ENCODE measurements around the gene SEMA3A.
"Not testable (repeated sequence)": the region's sequence is repeated elsewhere in the genome, so short reads cannot be mapped to it uniquely, and the experiment has no call there.

SEMA3A gene

DNA sequence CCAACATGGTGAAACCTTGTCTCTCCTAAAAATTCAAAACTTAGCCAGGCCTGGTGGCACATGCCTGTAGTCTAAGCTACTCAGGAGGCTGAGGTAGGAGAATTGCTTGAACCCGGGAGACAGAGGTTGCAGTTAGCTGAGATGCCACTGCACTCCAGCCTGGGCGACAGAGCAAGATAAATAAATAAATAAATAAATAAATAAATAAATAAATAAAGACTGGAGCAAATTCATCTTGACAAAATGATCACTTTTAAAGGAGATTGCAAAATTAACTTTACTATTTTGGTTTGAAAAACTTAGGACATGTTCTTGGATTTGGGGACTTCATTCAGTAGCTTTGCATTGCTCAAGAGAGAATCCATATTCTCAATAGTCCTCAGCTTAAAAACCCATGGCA lies 137.0 kb downstream of the SEMA3A start:
- Histone ChIP-seq H3K4me1 (ENCODE audit: control insufficient read depth, insufficient read depth, low read length) (no peaks in the 10 kb centered on the region), H3K36me3 (ENCODE audit: control insufficient read depth, insufficient read depth, low read length) (no peaks in the 10 kb centered on the region), H3K27me3 (ENCODE audit: control insufficient read depth, insufficient read depth, low read length, poor library complexity, severe bottlenecking) (no peaks in the 10 kb centered on the region), H3K4me3 (ENCODE audit: insufficient read depth, low read depth, low read length) (no peak overlapping the region), H3K27ac (ENCODE audit: insufficient read depth, low read depth, low read length, poor library complexity, severe bottlenecking) (no peak overlapping the region), H3K9me3 (ENCODE audit: control insufficient read depth, low read length) (no peaks in the 10 kb centered on the region)
- WGBS, 2 experiments = 100% methylated on average over 1 to 2 of the region's 2 CpGs

- Histone ChIP-seq H3K27ac (ENCODE audit: insufficient read depth, low read depth, low read length, poor library complexity, severe bottlenecking) (no peak overlapping the region), H3K4me1 (ENCODE audit: control insufficient read depth, insufficient read depth, low read length) (no peaks in the 10 kb centered on the region), H3K4me3 (ENCODE audit: insufficient read depth, low read depth, low read length) (no peak overlapping the region), H3K9me3 (ENCODE audit: control insufficient read depth, low read length) (no peaks in the 10 kb centered on the region), H3K27me3 (ENCODE audit: control insufficient read depth, insufficient read depth, low read length, poor library complexity, severe bottlenecking) (no peaks in the 10 kb centered on the region), H3K36me3 (ENCODE audit: control insufficient read depth, insufficient read depth, low read length) (no peaks in the 10 kb centered on the region)
- 78 to 98% methylated on average over 1 to 2 of the region's 2 CpGs for WGBS, 2 experiments
These were observed 138.5 kb downstream of the SEMA3A start for GRCh38 chr7:84055904-84056605.

DNA sequence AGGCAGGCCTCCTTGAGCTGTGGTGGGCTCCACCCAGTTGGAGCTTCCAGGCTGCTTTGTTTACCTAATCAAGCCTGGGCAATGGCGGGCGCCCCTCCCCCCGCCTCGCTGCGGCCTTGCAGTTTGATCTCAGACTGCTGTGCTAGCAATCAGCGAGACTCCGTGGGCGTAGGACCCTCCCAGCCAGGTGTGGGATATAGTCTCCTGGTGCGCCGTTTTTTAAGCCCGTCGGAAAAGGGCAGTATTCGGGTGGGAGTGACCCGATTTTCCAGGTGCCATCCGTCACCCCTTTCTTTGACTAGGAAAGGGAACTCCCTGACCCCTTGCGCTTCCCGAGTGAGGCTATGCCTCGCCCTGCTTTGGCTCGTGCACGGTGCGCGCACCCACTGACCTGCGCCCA lies 139.4 kb downstream of the SEMA3A start:
- not testable (repeated sequence) for H3K27me3 ChIP-seq (ENCODE audit: control insufficient read depth, insufficient read depth, low read length, poor library complexity, severe bottlenecking); H3K36me3 ChIP-seq (ENCODE audit: control insufficient read depth, insufficient read depth, low read length); H3K9me3 ChIP-seq (ENCODE audit: control insufficient read depth, low read length); H3K4me1 ChIP-seq (ENCODE audit: control insufficient read depth, insufficient read depth, low read length); H3K4me3 ChIP-seq (ENCODE audit: insufficient read depth, low read depth, low read length); H3K27ac ChIP-seq (ENCODE audit: insufficient read depth, low read depth, low read length, poor library complexity, severe bottlenecking)
- WGBS, 2 experiments = 60 to 68% methylated on average over 23 of the region's 23 CpGs

- Histone ChIP-seq H3K9me3 (ENCODE audit: control insufficient read depth, low read length) (no peaks in the 10 kb centered on the region), H3K27ac (ENCODE audit: insufficient read depth, low read depth, low read length, poor library complexity, severe bottlenecking) (no peak overlapping the region), H3K27me3 (ENCODE audit: control insufficient read depth, insufficient read depth, low read length, poor library complexity, severe bottlenecking) (no peaks in the 10 kb centered on the region), H3K36me3 (ENCODE audit: control insufficient read depth, insufficient read depth, low read length) (no peaks in the 10 kb centered on the region), H3K4me1 (ENCODE audit: control insufficient read depth, insufficient read depth, low read length) (no peaks in the 10 kb centered on the region), H3K4me3 (ENCODE audit: insufficient read depth, low read depth, low read length) (no peak overlapping the region)
These were observed 145.3 kb downstream of the SEMA3A start for GRCh38 chr7:84049071-84049836.

DNA sequence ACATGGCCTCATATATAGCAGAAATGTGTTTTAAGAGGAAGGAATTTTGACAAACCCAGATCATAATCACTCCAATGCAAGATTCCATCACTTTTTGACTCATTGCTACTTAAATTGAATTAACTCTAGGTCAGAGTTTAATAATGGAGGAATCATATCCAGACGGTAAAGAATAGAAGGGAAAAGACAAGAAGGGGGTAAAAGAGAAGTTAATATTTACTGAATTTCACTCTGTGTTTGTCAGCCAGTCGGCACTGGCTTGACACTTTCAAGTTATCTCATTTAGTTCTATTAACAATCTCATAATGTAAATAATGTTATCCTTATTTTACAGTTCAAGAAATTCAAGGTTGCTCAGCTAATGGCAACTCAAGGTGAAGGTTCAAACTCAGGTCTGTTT lies 147.5 kb downstream of the SEMA3A start:
- no peaks in the 10 kb centered on the region for H3K27me3 ChIP-seq (ENCODE audit: control insufficient read depth, insufficient read depth, low read length, poor library complexity, severe bottlenecking)
- 90 to 100% methylated on average over 1 to 2 of the region's 2 CpGs for WGBS, 2 experiments
- no peak overlapping the region for H3K4me3 ChIP-seq (ENCODE audit: insufficient read depth, low read depth, low read length)
- no peaks in the 10 kb centered on the region for H3K9me3 ChIP-seq (ENCODE audit: control insufficient read depth, low read length)
- no peak overlapping the region for H3K27ac ChIP-seq (ENCODE audit: insufficient read depth, low read depth, low read length, poor library complexity, severe bottlenecking)
- peaks cover 12% of the 10 kb centered on the region for H3K4me1 ChIP-seq (ENCODE audit: control insufficient read depth, insufficient read depth, low read length)
- no peaks in the 10 kb centered on the region for H3K36me3 ChIP-seq (ENCODE audit: control insufficient read depth, insufficient read depth, low read length)

DNA sequence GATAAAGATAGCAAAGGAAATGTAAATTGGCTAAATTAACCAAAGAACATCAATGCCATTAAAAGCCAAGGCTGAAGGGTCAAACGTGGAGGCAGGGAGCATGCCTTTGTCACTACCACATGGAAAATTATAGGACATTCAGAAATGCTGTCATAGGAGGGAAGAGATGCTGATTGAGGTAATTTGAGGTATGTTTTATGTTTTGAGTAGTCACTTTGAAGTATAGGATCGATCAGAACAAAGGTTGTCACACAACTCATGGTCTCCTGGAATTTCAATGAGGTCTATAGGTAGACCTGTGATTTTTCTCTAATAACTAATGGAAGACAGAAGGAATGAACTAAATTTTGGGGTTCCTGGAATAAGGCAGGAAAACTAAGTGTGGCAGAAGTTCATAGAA lies 149.8 kb downstream of the SEMA3A start:
- Histone ChIP-seq H3K4me3 (ENCODE audit: insufficient read depth, low read depth, low read length) (no peak overlapping the region), H3K4me1 (ENCODE audit: control insufficient read depth, insufficient read depth, low read length) (peaks cover 22% of the 10 kb centered on the region), H3K36me3 (ENCODE audit: control insufficient read depth, insufficient read depth, low read length) (no peaks in the 10 kb centered on the region), H3K27me3 (ENCODE audit: control insufficient read depth, insufficient read depth, low read length, poor library complexity, severe bottlenecking) (no peaks in the 10 kb centered on the region), H3K27ac (ENCODE audit: insufficient read depth, low read depth, low read length, poor library complexity, severe bottlenecking) (no peak overlapping the region), H3K9me3 (ENCODE audit: control insufficient read depth, low read length) (no peaks in the 10 kb centered on the region)
- 94 to 95% methylated on average over 2 of the region's 2 CpGs for WGBS, 2 experiments

GRCh38 chr7:84043661-84044191 lies 150.9 kb downstream of the SEMA3A start:
- H3K27ac ChIP-seq (ENCODE audit: insufficient read depth, low read depth, low read length, poor library complexity, severe bottlenecking) = no peak overlapping the region
- H3K4me3 ChIP-seq (ENCODE audit: insufficient read depth, low read depth, low read length) = no peak overlapping the region

GRCh38 chr7:84042110-84042539 lies 152.5 kb downstream of the SEMA3A start:
- Histone ChIP-seq H3K4me1 (ENCODE audit: control insufficient read depth, insufficient read depth, low read length) (peaks cover 22% of the 10 kb centered on the region), H3K27ac (ENCODE audit: insufficient read depth, low read depth, low read length, poor library complexity, severe bottlenecking) (peak overlapping the region; percentile 9), H3K9me3 (ENCODE audit: control insufficient read depth, low read length) (no peaks in the 10 kb centered on the region), H3K4me3 (ENCODE audit: insufficient read depth, low read depth, low read length) (no peak overlapping the region), H3K27me3 (ENCODE audit: control insufficient read depth, insufficient read depth, low read length, poor library complexity, severe bottlenecking) (no peaks in the 10 kb centered on the region), H3K36me3 (ENCODE audit: control insufficient read depth, insufficient read depth, low read length) (no peaks in the 10 kb centered on the region)
- 86 to 93% methylated on average over 6 of the region's 7 CpGs for WGBS, 2 experiments

More at GRCh38 chr7:84043661-84044191, 150.9 kb downstream of the SEMA3A start:
- H3K27me3 ChIP-seq (ENCODE audit: control insufficient read depth, insufficient read depth, low read length, poor library complexity, severe bottlenecking) = no peaks in the 10 kb centered on the region
- 90 to 93% methylated on average over 1 of the region's 1 CpG for WGBS, 2 experiments
- H3K36me3 ChIP-seq (ENCODE audit: control insufficient read depth, insufficient read depth, low read length) = no peaks in the 10 kb centered on the region
- peaks cover 22% of the 10 kb centered on the region for H3K4me1 ChIP-seq (ENCODE audit: control insufficient read depth, insufficient read depth, low read length)
- no peaks in the 10 kb centered on the region for H3K9me3 ChIP-seq (ENCODE audit: control insufficient read depth, low read length)

DNA sequence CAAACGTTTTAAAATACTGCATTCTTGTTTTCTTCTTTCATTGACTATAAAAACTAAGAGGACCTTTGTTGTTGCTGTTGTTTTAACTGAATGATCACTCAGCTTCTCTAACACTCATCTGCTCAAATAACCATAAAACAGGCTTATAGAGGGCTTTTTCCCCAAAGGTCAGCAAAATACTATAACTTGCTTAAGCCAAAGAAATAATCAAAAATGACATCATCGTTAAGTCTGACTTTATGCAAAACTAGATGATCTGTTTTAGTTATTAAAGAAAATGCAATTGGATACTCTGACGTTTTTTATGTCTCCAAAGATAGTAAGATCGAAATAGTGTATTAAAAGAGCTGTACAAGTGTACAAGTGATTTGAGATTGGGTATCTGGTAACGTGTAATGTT lies 152.9 kb downstream of the SEMA3A start:
- no peaks in the 10 kb centered on the region for H3K9me3 ChIP-seq (ENCODE audit: control insufficient read depth, low read length)
- no peak overlapping the region for H3K4me3 ChIP-seq (ENCODE audit: insufficient read depth, low read depth, low read length)
- H3K27ac ChIP-seq (ENCODE audit: insufficient read depth, low read depth, low read length, poor library complexity, severe bottlenecking) = peak overlapping the region; percentile 9
- WGBS, 2 experiments = 90 to 98% methylated on average over 4 to 5 of the region's 5 CpGs
- no peaks in the 10 kb centered on the region for H3K36me3 ChIP-seq (ENCODE audit: control insufficient read depth, insufficient read depth, low read length)
- H3K4me1 ChIP-seq (ENCODE audit: control insufficient read depth, insufficient read depth, low read length) = peaks cover 22% of the 10 kb centered on the region
- H3K27me3 ChIP-seq (ENCODE audit: control insufficient read depth, insufficient read depth, low read length, poor library complexity, severe bottlenecking) = no peaks in the 10 kb centered on the region

GRCh38 chr7:84040355-84040754 lies 154.2 kb downstream of the SEMA3A start:
- H3K4me3 ChIP-seq (ENCODE audit: insufficient read depth, low read depth, low read length) = no peak overlapping the region

More at GRCh38 chr7:84040355-84040754, 154.2 kb downstream of the SEMA3A start:
- WGBS, 2 experiments = 27 to 37% methylated on average over 3 of the region's 3 CpGs
- Histone ChIP-seq H3K27ac (ENCODE audit: insufficient read depth, low read depth, low read length, poor library complexity, severe bottlenecking) (peak overlapping the region; percentile 87), H3K4me1 (ENCODE audit: control insufficient read depth, insufficient read depth, low read length) (peaks cover 22% of the 10 kb centered on the region), H3K36me3 (ENCODE audit: control insufficient read depth, insufficient read depth, low read length) (no peaks in the 10 kb centered on the region), H3K27me3 (ENCODE audit: control insufficient read depth, insufficient read depth, low read length, poor library complexity, severe bottlenecking) (no peaks in the 10 kb centered on the region), H3K9me3 (ENCODE audit: control insufficient read depth, low read length) (no peaks in the 10 kb centered on the region)
